Esophagus squamous epithelium (tissue), 5 donors: Measurements from ENCODE around the gene TMA7. TPM values are rescaled to one million over a fixed set of nuclear protein-coding genes. Genes with fewer than 3 reads are reported as not detected.

Source experiments
- DNase-seq: peaks from one replicate; lab custom pipeline; 2025; lab: John Stamatoyannopoulos, UW
- H3K27ac ChIP-seq, 4 donors: fragments of 200-600 bp; sonication (generic); one replicate each; pipeline ENCODE4 v1.5.1; 2016 to 2019; ENCODE audit warnings: mild to moderate bottlenecking in 1 of 4
- H3K27me3 ChIP-seq, 4 donors: fragments of 200-600 bp; sonication (generic); 1 replicate in 3 of 4; 2 replicates in 1 of 4; pipeline versions ENCODE4 v1.5.1 to v1.6.0; 2017 to 2021; ENCODE audit warnings: antibody characterized with exemption in 1 of 4
- H3K36me3 ChIP-seq, 3 donors: fragments of 200-600 bp; sonication (generic); one replicate each; pipeline ENCODE4 v1.5.1; 2016 to 2019
- H3K4me1 ChIP-seq, 3 donors: fragments of 200-600 bp; sonication (generic); one replicate each; pipeline ENCODE4 v1.5.1; 2017 to 2019
- H3K4me3 ChIP-seq, 4 donors: fragments of 200-600 bp; sonication (generic); 1 replicate in 3 of 4; 2 replicates in 1 of 4; pipeline ENCODE4 v1.5.1; 2016 to 2019; ENCODE audit warnings: mild to moderate bottlenecking in 2 of 4, moderate library complexity in 1 of 4
- H3K9me3 ChIP-seq, 3 donors: fragments of 200-600 bp; sonication (generic); one replicate each; pipeline ENCODE4 v1.5.1; 2016 to 2019
- POLR2A ChIP-seq, 4 donors: fragments of 450-650 bp; IDR thresholded peaks; one replicate each; pipeline ENCODE4 v1.6.1; 2017; ENCODE audit warnings: antibody characterized with exemption in 4 of 4, mild to moderate bottlenecking in 4 of 4, moderate library complexity in 3 of 4
- WGBS, 2 donors: methylation state at CpG; one replicate each; pipeline ENCODE4 v1.1.5; 2018; 5-methylcytosine and 5-hydroxymethylcytosine counted together
- intact Hi-C: fragments of 100-400 bp; cut with DNase I; formaldehyde crosslinking; loops from one replicate; pipeline ENCODE4 v1.15.0; 2022
- total RNA-seq, 4 donors: library from RNA; depleted of rRNA; stranded (reverse); fragments of >200 nt; gene quantifications; one replicate each; pipeline ENCODE4 v1.1.0, GENCODE V29; 2016
- TF ChIP-seq, protein P1 (sequence below), 6 experiments: fragments of 450-650 bp in 4 of 6; fragments of 200-600 bp in 2 of 6; sonication (generic) in 2 of 6; IDR thresholded peaks; one replicate each; pipeline ENCODE4 v1.5.1; 2016 to 2019; ENCODE audit warnings: antibody characterized with exemption in 6 of 6, mild to moderate bottlenecking in 4 of 6, moderate library complexity in 4 of 6
- donor health status: DM: yes; HTN: yes; CAD: no.

Gene TMA7
- total RNA-seq, 4 donors from 2014 or later, result 293 to 431 (median 357) TPM

DNA sequence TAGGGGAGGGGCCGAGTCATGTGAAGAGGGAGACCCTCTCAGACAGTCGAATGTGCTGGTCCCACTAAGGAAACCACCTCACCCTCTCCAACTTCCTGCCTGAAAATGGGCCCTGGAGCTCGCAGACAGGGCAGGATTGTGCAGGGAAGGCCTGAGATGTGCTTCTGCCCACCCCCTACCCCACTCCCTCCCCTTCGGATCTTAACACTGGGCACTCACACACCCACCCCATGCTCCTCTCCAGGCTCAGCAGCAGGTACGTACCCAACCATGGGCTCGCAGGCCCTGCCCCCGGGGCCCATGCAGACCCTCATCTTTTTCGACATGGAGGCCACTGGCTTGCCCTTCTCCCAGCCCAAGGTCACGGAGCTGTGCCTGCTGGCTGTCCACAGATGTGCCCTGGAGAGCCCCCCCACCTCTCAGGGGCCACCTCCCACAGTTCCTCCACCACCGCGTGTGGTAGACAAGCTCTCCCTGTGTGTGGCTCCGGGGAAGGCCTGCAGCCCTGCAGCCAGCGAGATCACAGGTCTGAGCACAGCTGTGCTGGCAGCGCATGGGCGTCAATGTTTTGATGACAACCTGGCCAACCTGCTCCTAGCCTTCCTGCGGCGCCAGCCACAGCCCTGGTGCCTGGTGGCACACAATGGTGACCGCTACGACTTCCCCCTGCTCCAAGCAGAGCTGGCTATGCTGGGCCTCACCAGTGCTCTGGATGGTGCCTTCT is 26.5 kb downstream of the TMA7 start:
- WGBS, 2 donors, result 2 to 18% methylated on average over 7 to 9 of the region's 19 CpGs
- TF ChIP-seq POLR2A (IDR thresholded peaks at IDR 0.05), result peak in 1 of 4 donors; percentile 30
- TF ChIP-seq, protein P1, sequence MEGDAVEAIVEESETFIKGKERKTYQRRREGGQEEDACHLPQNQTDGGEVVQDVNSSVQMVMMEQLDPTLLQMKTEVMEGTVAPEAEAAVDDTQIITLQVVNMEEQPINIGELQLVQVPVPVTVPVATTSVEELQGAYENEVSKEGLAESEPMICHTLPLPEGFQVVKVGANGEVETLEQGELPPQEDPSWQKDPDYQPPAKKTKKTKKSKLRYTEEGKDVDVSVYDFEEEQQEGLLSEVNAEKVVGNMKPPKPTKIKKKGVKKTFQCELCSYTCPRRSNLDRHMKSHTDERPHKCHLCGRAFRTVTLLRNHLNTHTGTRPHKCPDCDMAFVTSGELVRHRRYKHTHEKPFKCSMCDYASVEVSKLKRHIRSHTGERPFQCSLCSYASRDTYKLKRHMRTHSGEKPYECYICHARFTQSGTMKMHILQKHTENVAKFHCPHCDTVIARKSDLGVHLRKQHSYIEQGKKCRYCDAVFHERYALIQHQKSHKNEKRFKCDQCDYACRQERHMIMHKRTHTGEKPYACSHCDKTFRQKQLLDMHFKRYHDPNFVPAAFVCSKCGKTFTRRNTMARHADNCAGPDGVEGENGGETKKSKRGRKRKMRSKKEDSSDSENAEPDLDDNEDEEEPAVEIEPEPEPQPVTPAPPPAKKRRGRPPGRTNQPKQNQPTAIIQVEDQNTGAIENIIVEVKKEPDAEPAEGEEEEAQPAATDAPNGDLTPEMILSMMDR (IDR thresholded peaks at IDR 0.05), result no peak
- Histone ChIP-seq H3K4me1 (peaks cover 60 to 73% (median 63%) of the 10 kb centered on the region in 3 donors), H3K9me3 (no peaks in the 10 kb centered on the region), H3K36me3 (peaks cover 20 to 69% (median 21%) of the 10 kb centered on the region in 3 donors), H3K4me3 (peak overlapping the region; percentile 37 to 75 (median 52)), H3K27me3 (no peaks in the 10 kb centered on the region), H3K27ac (peak overlapping the region; percentile 91 to 100 (median 99))
- DNase-seq, result no peak
- intact Hi-C loops, result loop anchor here (5.0 kb wide), 1 partner anchor 36 kb away; the partner anchor contains the start of gene SHISA5

GRCh38 chr3:48467110-48467454 is 27.0 kb downstream of the TMA7 start:
- 27 to 40% methylated on average over 1 to 2 of the region's 9 CpGs for WGBS, 2 donors
- intact Hi-C loops, result loop anchor here (5.0 kb wide), 1 partner anchor 35 kb away; the partner anchor contains the start of gene SHISA5
- Histone ChIP-seq H3K27ac (peak overlapping the region; percentile 91 to 100 (median 99)), H3K4me1 (peaks cover 65 to 78% (median 68%) of the 10 kb centered on the region in 3 donors), H3K27me3 (no peaks in the 10 kb centered on the region), H3K9me3 (no peaks in the 10 kb centered on the region), H3K4me3 (peak overlapping the region; percentile 37 to 75 (median 52)), H3K36me3 (peaks cover 20 to 64% (median 20%) of the 10 kb centered on the region in 3 donors)
- TF ChIP-seq POLR2A (IDR thresholded peaks at IDR 0.05), result no peak
- TF ChIP-seq, protein P1 (IDR thresholded peaks at IDR 0.05), result no peak
- DNase-seq, result no peak

GRCh38 chr3:48467473-48468267 is 27.6 kb downstream of the TMA7 start:
- 36 to 46% methylated on average over 5 of the region's 7 CpGs for WGBS, 2 donors
- TF ChIP-seq POLR2A (IDR thresholded peaks at IDR 0.05), result no peak
- TF ChIP-seq, protein P1 (IDR thresholded peaks at IDR 0.05), result no peak
- H3K27me3 ChIP-seq, result no peaks in the 10 kb centered on the region

DNA sequence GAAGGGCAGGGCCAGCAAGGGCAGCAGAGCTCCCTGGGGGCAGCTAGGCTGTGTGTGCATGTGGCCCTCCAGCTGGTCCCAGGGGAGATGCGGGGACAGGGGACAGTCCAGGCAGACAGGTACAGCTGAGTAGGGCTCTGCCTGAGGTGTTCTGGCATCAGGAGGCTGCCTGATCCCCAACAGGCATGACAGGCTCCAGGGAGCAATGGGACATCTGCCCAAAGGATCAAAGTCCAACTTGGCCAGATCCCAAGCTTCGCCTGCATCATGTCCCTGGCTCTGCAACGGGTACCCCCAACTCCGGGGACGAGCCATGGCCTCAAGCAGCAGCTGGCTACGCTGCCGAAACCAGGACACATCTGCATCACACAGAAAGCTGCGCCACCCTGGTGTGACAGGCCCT is 28.3 kb downstream of the TMA7 start:
- H3K9me3 ChIP-seq, result no peaks in the 10 kb centered on the region
- no peaks in the 10 kb centered on the region for H3K27me3 ChIP-seq
- 48 to 50% methylated on average over 1 to 4 of the region's 8 CpGs for WGBS, 2 donors
- intact Hi-C loops, result loop anchor here (5.0 kb wide), 1 partner anchor 34 kb away; the partner anchor contains the start of gene SHISA5
- TF ChIP-seq, protein P1 (IDR thresholded peaks at IDR 0.05), result no peak
- TF ChIP-seq POLR2A (IDR thresholded peaks at IDR 0.05), result no peak
- DNase-seq, result no peak
- H3K4me3 ChIP-seq, result peak overlapping the region in 1 of 4 donors; percentile 75
- H3K4me1 ChIP-seq, result peaks cover 70 to 90% (median 73%) of the 10 kb centered on the region in 3 donors
- H3K27ac ChIP-seq, result peak overlapping the region; percentile 91 to 100 (median 99)
- peaks cover 20 to 55% (median 20%) of the 10 kb centered on the region in 3 donors for H3K36me3 ChIP-seq

More at GRCh38 chr3:48467473-48468267, 27.6 kb downstream of the TMA7 start:
- Histone ChIP-seq H3K27ac (peak overlapping the region; percentile 91 to 100 (median 99)), H3K4me1 (peaks cover 67 to 84% (median 70%) of the 10 kb centered on the region in 3 donors), H3K36me3 (peaks cover 20 to 60% (median 20%) of the 10 kb centered on the region in 3 donors), H3K4me3 (peak overlapping the region in 3 of 4 donors; percentile 51 to 75 (median 53)), H3K9me3 (no peaks in the 10 kb centered on the region)
- intact Hi-C loops, result loop anchor here (5.0 kb wide), 1 partner anchor 35 kb away; the partner anchor contains the start of gene SHISA5
- DNase-seq, result no peak
